Transverse colon (tissue), 4 donors: ENCODE measurements around the gene COA5. TPM values are rescaled to one million over a fixed set of nuclear protein-coding genes. Genes with fewer than 3 reads are reported as not detected.

ENCODE experiments used
- DNase-seq: peaks from one replicate; pipeline ENCODE4 v3.0.0-alpha.2; 2019
- H3K27ac ChIP-seq, 4 donors: fragments of 200-600 bp; sonication (generic); 2 replicates each; pipeline ENCODE4 v1.5.1; 2016 to 2018; ENCODE audit warnings: inconsistent platforms in 4 of 4
- H3K27me3 ChIP-seq: fragments of 200-600 bp; sonication (generic); 2 replicates; pipeline ENCODE4 v1.5.1; 2017; ENCODE audit warnings: inconsistent platforms
- H3K36me3 ChIP-seq, 4 donors: fragments of 200-600 bp; sonication (generic); 2 replicates each; pipeline ENCODE4 v1.5.1; 2017 to 2019; ENCODE audit warnings: inconsistent platforms in 4 of 4
- H3K4me1 ChIP-seq, 4 donors: fragments of 200-600 bp; sonication (generic); 2 replicates each; pipeline ENCODE4 v1.5.1; 2017 to 2020; ENCODE audit warnings: inconsistent platforms in 4 of 4
- H3K4me3 ChIP-seq, 4 donors: fragments of 200-600 bp; sonication (generic); 1 replicate in 1 of 4; 2 replicates in 3 of 4; pipeline versions ENCODE4 v1.5.1 to v1.6.1; 2017 to 2019; ENCODE audit warnings: inconsistent platforms in 4 of 4
- H3K9me3 ChIP-seq, 2 donors: fragments of 200-600 bp; sonication (generic); 2 replicates each; pipeline ENCODE4 v1.5.1; 2017 to 2019; ENCODE audit warnings: inconsistent platforms in 2 of 2
- CTCF ChIP-seq, 5 experiments: fragments of 200-600 bp in 3 of 5; fragments of 450-650 bp in 2 of 5; sonication (generic) in 3 of 5; IDR thresholded peaks; 1 replicate in 2 of 5; 2 replicates in 3 of 5; pipeline ENCODE4 v1.5.1; 2016 to 2017; ENCODE audit warnings: antibody characterized with exemption in 5 of 5, inconsistent platforms in 3 of 5, mild to moderate bottlenecking in 2 of 5, moderate library complexity in 1 of 5
- EP300 ChIP-seq: sonication (generic); formaldehyde crosslinking; IDR thresholded peaks from one replicate; pipeline ENCODE4 v1.6.1; 2017; ENCODE audit warnings: antibody characterized with exemption, low read depth
- POLR2A ChIP-seq: fragments of 450-650 bp; IDR thresholded peaks from one replicate; pipeline ENCODE4 v1.6.1; 2016; ENCODE audit warnings: antibody characterized with exemption, mild to moderate bottlenecking, moderate library complexity
- POLR2AphosphoS5 ChIP-seq, 3 donors: sonication (generic); formaldehyde crosslinking; IDR thresholded peaks; one replicate each; pipeline ENCODE4 v1.6.1; 2016; ENCODE audit warnings: antibody characterized with exemption in 3 of 3
- WGBS, 2 donors: methylation state at CpG; one replicate each; pipeline ENCODE4 v1.1.5; 2018; ENCODE audit warnings: low coverage in 1 of 2; 5-methylcytosine and 5-hydroxymethylcytosine counted together
- in situ Hi-C, 4 donors: fragments of 200-750 bp; cut with MboI; loops; one replicate each; pipeline versions ENCODE4 v1.15.0 to v1.15.1; 2017; ENCODE audit warnings: low sequenced_read_pairs in 3 of 4, low pct_ligation_motif_present in 1 of 4, low pct_unique_long_range_greater_than_20kb in 1 of 4
- intact Hi-C: fragments of 100-400 bp; cut with DNase I; formaldehyde crosslinking; loops from one replicate; pipeline ENCODE4 v1.15.1; 2023; ENCODE audit warnings: low total_unique reads
- total RNA-seq, 4 donors: library from RNA; depleted of rRNA; stranded (reverse); fragments of >200 nt; gene quantifications; one replicate each; pipeline ENCODE4 v1.1.0, GENCODE V29; 2016

The COA5 gene
- total RNA-seq, 4 donors from 2014 or later, result 4.5 to 36.2 (median 23.2) TPM

- Histone ChIP-seq H3K27ac (no peak overlapping the region), H3K4me1 (no peaks in the 10 kb centered on the region), H3K9me3 (no peaks in the 10 kb centered on the region), H3K36me3 (peaks cover 0 to 8% (median 0%) of the 10 kb centered on the region in 4 donors), H3K4me3 (no peak overlapping the region), H3K27me3 (no peaks in the 10 kb centered on the region)
- 92% methylated on average over 9 of the region's 9 CpGs; no CpG with 5 or more reads in 1 of the 2 donors for WGBS, 2 donors
- no peak for DNase-seq
- intact Hi-C loops, result no loop called here
- in situ Hi-C loops, result loop anchor here in 1 of 4 donors (25.0 kb wide), 1 partner anchor 166 kb away; no protein-coding TSS in a partner anchor
- TF ChIP-seq POLR2A (no peak), CTCF (IDR thresholded peaks at IDR 0.05) (no peak), POLR2AphosphoS5 (IDR thresholded peaks at IDR 0.05) (no peak), EP300 (no peak)
These were observed 30.1 kb downstream of the COA5 start for GRCh38 chr2:98578231-98578630.

- DNase-seq, result no peak
- Histone ChIP-seq H3K27ac (no peak overlapping the region), H3K27me3 (no peaks in the 10 kb centered on the region), H3K9me3 (no peaks in the 10 kb centered on the region), H3K4me1 (no peaks in the 10 kb centered on the region), H3K4me3 (no peak overlapping the region), H3K36me3 (peaks cover 0 to 9% (median 0%) of the 10 kb centered on the region in 4 donors)
- intact Hi-C loops, result no loop called here
- 78 to 100% methylated on average over 1 to 10 of the region's 10 CpGs for WGBS, 2 donors
- TF ChIP-seq CTCF (IDR thresholded peaks at IDR 0.05), result no peak
- TF ChIP-seq POLR2AphosphoS5 (IDR thresholded peaks at IDR 0.05), result no peak
- TF ChIP-seq EP300, result no peak
- no peak for TF ChIP-seq POLR2A
- in situ Hi-C loops, result loop anchor here in 1 of 4 donors (25.0 kb wide), 1 partner anchor 165 kb away; no protein-coding TSS in a partner anchor
These were observed 31.0 kb downstream of the COA5 start for GRCh38 chr2:98577313-98577712.

GRCh38 chr2:98576666-98577312 is 31.5 kb downstream of the COA5 start:
- Histone ChIP-seq H3K36me3 (peaks cover 0 to 9% (median 0%) of the 10 kb centered on the region in 4 donors), H3K4me1 (no peaks in the 10 kb centered on the region), H3K27me3 (no peaks in the 10 kb centered on the region), H3K9me3 (no peaks in the 10 kb centered on the region), H3K4me3 (no peak overlapping the region), H3K27ac (no peak overlapping the region)
- in situ Hi-C loops (loop anchor here in 1 of 4 donors (25.0 kb wide), 1 partner anchor 164 kb away; no protein-coding TSS in a partner anchor), intact Hi-C loops (no loop called here)
- WGBS, 2 donors, result 96 to 100% methylated on average over 1 to 22 of the region's 22 CpGs
- no peak for TF ChIP-seq POLR2A
- TF ChIP-seq EP300, result no peak
- no peak for TF ChIP-seq CTCF (IDR thresholded peaks at IDR 0.05)
- TF ChIP-seq POLR2AphosphoS5 (IDR thresholded peaks at IDR 0.05), result no peak
- DNase-seq, result no peak

- Histone ChIP-seq H3K27me3 (no peaks in the 10 kb centered on the region), H3K36me3 (peaks cover 0 to 9% (median 0%) of the 10 kb centered on the region in 4 donors), H3K27ac (no peak overlapping the region), H3K4me1 (no peaks in the 10 kb centered on the region), H3K4me3 (no peak overlapping the region), H3K9me3 (no peaks in the 10 kb centered on the region)
- TF ChIP-seq POLR2AphosphoS5 (IDR thresholded peaks at IDR 0.05) (no peak), EP300 (no peak), CTCF (IDR thresholded peaks at IDR 0.05) (no peak)
- in situ Hi-C loops, result loop anchor here in 1 of 4 donors (25.0 kb wide), 1 partner anchor 161 kb away; no protein-coding TSS in a partner anchor
- 96% methylated on average over 13 of the region's 13 CpGs; no CpG with 5 or more reads in 1 of the 2 donors for WGBS, 2 donors
- DNase-seq, result no peak
- intact Hi-C loops, result no loop called here
These were observed 34.9 kb downstream of the COA5 start for GRCh38 chr2:98573426-98573825.
